NCI-H2107 (cell line): ENCODE results near the gene NFKBIL1.
"Not testable (repeated sequence)": the region's sequence is repeated elsewhere in the genome, so short reads cannot be mapped to it uniquely, and the experiment has no call there.

Experiments used
- DNase-seq: peaks from one replicate; lab custom pipeline; 2025; lab: John Stamatoyannopoulos, UW

The NFKBIL1 gene

GRCh38 chr6:31534521-31535040 lies 12.8 kb upstream of the NFKBIL1 start:
- no peak for DNase-seq

GRCh38 chr6:31535538-31536324 lies 11.7 kb upstream of the NFKBIL1 start:
- no peak for DNase-seq

GRCh38 chr6:31538805-31539400 lies 8.5 kb upstream of the NFKBIL1 start:
- no peak for DNase-seq

GRCh38 chr6:31540640-31541039 lies 6.8 kb upstream of the NFKBIL1 start:
- DNase-seq, result no peak

- no peak for DNase-seq
Observed at GRCh38 chr6:31541059-31541657, 6.2 kb upstream of the NFKBIL1 start.

GRCh38 chr6:31541658-31542521 lies 5.5 kb upstream of the NFKBIL1 start, which contains the start of gene DDX39B:
Gene DDX39B (minus strand): TSS chr6:31542003. CDS start chr6:31540532, 1,471 bp downstream.
- DNase-seq, result peak; percentile 83

GRCh38 chr6:31543639-31544038 lies 3.8 kb upstream of the NFKBIL1 start:
- no peak for DNase-seq

- no peak for DNase-seq
Observed at GRCh38 chr6:31544676-31545075, 2.7 kb upstream of the NFKBIL1 start.

- no peak for DNase-seq
Observed at GRCh38 chr6:31545291-31545690, 2.1 kb upstream of the NFKBIL1 start.

- DNase-seq, result peak; percentile 42
Observed at GRCh38 chr6:31546339-31546957, 960 bp upstream of the NFKBIL1 start, which contains the start of gene ATP6V1G2. Gene ATP6V1G2 (minus strand): TSS chr6:31546608. CDS start chr6:31546559, 49 bp downstream.

GRCh38 chr6:31547727-31548543 lies 527 bp downstream of the NFKBIL1 start:
- no peak for DNase-seq

GRCh38 chr6:31548544-31548873 lies 1.1 kb downstream of the NFKBIL1 start:
- no peak for DNase-seq

- not testable (repeated sequence) for DNase-seq
Observed at GRCh38 chr6:31551371-31551770, 4.0 kb downstream of the NFKBIL1 start.

- DNase-seq, result no peak
Observed at GRCh38 chr6:31556307-31556706, 8.9 kb downstream of the NFKBIL1 start.

GRCh38 chr6:31557443-31558317 lies 10.3 kb downstream of the NFKBIL1 start:
- no peak for DNase-seq

GRCh38 chr6:31558318-31558625 lies 10.9 kb downstream of the NFKBIL1 start:
- DNase-seq, result no peak

- DNase-seq, result no peak
Observed at GRCh38 chr6:31558631-31559500, 11.5 kb downstream of the NFKBIL1 start.

- no peak for DNase-seq
Observed at GRCh38 chr6:31559606-31559957, 12.2 kb downstream of the NFKBIL1 start.
